ENCODE measurements around the gene ADAD2. TPM values are rescaled to one million over a fixed set of nuclear protein-coding genes. Genes with fewer than 3 reads are reported as not detected.

Gene ADAD2
- not detected in 2 replicates for total RNA-seq (2014; rRNA removed; shearing (Covaris generic))

DNA sequence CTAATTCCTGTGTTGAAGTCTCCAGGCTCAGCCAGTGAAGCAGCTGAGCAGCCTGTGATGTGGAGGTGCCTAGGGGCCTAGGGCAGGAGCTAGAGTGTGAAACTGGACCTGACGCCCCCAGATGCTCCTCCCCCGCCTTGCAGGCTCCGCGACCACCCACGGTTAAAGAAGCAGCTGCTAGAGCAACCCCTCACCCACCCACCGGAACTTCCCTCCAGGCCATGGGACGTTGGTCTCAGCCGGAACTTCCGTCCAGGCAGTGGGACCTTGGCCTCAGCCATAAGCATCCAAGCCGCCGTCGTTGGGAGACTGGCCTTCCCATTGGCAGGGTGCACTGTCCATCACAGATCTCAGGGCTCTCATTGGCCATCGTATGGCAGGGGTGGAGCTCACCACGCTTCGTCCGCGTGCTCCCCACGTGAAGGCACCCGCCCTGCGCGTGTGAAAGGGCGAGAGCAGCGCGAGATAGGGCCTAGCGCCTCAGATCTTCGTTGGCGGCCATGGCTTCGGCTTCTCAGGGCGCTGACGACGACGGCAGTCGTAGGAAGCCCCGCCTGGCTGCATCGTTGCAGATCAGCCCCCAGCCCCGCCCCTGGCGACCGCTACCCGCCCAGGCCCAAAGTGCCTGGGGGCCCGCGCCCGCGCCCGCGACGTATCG is at the start of gene ADAD2:
Gene ADAD2 (plus strand): TSS at position 427 of the 658 bp plus-strand sequence. CDS start 74 bp downstream, at position 501.
- DNase-seq (ENCODE audit: low spot score): no peak

GRCh38 chr16:84143081-84143480 is 47.9 kb upstream of the ADAD2 start:
- DNase-seq (ENCODE audit: low spot score): no peak

DNA sequence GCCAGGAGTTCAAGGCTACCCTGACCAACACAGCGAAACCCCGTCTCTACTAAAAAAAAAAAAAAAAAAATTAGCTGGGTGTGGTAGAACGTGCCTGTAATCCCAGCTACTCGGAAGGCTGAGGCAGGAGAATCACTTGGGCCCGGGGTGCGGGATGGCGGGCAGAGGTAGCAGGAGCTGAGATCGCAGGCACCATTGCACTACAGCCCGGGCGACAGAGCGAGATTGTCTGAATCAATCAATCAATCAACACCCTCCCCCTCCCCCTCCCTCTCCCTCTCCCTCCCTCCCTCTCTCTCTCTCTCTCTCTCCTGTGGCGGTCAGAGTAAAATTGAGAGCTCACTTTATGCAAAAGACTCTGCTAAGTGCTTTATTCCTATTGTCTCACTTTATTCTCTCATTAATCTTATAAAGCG is 47.2 kb upstream of the ADAD2 start:
- DNase-seq (ENCODE audit: low spot score): no peak

DNA sequence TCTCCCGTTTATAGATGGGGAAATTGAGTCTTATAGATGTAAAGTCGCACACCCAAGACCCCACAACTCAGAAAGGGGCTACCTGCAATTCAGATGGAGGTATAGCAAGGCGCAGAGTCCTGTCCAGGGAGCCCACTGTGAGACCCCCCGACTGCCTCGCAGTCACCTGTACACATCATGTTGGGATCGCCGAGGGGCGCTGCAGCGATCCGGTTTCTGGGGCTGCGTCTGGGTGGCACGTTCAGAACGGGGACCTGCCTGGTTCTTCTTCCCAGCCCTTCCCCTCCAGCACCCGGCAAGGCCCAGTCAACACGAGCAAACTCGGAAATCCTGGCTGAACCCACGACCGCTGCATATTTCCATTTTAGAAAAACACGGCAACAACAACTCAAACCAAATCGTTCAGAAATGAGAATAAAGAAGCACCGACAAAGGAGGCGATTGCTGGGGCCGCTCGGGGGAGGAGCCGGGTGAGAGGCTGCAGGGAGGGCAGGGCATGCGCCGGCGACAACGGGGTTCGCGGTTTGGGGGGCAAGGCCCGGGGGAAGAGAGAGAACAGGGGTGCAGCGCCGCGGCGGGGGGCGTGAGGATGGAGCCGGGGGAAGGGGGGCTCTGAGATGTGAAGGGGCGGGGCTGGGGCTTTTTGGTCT is 46.6 kb upstream of the ADAD2 start:
- DNase-seq (ENCODE audit: low spot score): peak; percentile 16

DNA sequence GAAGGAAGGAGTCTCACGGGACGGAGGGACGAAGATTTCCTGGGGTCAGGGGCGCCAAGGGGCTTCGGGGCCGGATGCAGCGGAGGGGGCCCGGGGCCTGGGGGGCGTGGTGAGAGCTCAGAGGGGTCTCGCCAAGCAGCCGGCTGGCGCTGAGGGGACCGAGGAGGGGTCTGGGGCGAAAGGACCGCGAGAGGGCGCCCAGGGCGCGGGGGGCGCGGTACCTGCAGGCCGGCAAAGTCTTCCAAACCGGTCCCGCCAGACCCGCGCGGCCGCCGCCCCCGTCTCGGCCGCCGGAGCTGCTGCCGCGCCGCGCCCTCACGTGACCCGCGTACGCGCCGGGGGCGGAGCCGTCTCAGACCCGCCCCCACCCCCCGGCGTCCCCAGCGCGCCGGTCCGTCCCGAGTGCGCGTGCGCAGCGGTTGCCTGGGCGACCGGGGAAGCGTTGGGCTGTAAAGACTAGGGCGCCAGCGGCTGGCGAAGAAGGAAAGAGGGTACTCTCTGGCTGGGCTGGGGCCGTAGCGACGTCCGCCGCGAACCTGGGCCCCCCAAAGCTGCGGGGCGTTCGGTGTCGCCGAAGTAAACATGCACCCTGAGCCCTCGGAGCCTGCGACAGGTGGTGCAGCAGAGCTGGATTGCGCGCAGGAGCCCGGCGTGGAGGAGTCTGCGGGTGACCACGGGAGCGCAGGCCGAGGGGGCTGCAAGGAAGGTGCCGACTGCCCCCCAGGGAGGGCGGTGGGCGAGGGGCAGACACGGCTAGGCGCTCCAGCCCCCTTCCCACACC is 45.9 kb upstream of the ADAD2 start, which contains the start of the genes DNAAF1 and HSDL1:
Gene DNAAF1 (plus strand): TSS at position 450 of the 781 bp plus-strand sequence. CDS start 133 bp downstream, at position 583.
Gene HSDL1 (minus strand): TSS at position 319 of the 781 bp plus-strand sequence. CDS start 13,856 bp downstream, outside the sequence.
- DNase-seq (ENCODE audit: low spot score): peak; percentile 89

DNA sequence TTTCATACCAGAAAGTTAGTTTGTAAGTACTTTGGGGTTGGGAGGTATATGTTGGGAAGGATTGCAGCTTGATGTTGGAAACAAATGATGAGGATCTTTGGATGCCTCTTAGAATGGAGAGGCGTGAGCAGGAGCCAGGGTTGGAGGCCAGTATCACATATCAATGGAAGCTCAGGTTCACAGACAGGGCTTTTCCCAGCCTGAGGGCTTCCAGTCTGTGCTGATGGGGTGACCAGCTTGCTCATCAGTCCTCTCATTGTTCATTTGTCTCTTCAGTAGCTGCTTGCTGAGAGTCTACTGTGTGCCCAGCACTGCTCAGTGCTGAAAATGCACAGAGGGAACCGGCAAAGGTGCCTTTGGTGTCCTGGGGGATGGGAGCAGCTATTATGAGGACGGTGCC is 40.0 kb upstream of the ADAD2 start:
- no peak for DNase-seq (ENCODE audit: low spot score)

GRCh38 chr16:84153660-84154214 is 37.2 kb upstream of the ADAD2 start:
- DNase-seq (ENCODE audit: low spot score): no peak

GRCh38 chr16:84155226-84155625 is 35.7 kb upstream of the ADAD2 start:
- DNase-seq (ENCODE audit: low spot score): no peak

GRCh38 chr16:84155771-84156170 is 35.2 kb upstream of the ADAD2 start:
- no peak for DNase-seq (ENCODE audit: low spot score)

DNA sequence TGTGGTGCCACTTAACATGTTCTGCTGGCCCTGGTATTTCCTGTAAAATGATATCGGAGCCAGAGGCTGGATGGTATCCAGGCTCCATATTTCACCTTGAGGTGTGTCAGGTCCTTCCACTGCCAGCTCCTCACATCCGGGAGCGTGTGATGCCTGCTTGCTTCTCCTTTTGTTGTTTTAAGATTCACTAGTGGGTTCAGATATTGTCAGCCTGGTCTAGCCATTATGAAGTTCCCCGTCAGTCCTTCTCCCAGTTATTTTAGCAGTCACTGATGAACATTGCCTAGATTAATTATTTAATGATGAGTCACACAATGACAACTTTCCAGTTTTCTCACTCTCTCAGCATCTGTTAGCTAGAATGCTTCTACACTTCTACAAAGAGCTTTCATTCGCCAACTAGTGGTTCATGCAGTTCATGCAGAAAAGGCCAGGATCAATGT is 34.6 kb upstream of the ADAD2 start:
- peak; percentile 38 for DNase-seq (ENCODE audit: low spot score)

DNA sequence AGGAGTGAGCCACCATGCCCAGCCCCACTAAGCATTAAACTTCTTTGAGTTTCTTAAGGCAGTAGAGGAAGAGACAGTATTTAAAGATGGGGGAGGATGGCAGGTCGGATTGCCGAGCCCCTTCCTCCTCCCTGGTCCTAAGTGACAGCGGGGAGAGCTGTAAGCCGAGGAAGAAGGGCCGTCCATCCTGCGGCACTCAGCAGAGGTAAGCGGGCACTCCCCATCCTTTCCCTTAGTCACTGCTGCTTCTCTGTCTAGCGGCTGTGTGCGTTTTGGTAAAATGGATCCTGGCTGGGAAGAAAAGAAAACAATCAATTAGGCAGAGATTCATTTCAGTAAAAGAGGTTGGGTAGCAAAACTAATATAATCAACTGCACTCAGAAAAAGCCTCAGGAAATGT is 31.9 kb upstream of the ADAD2 start:
- DNase-seq (ENCODE audit: low spot score): no peak

GRCh38 chr16:84159800-84160199 is 31.2 kb upstream of the ADAD2 start:
- DNase-seq (ENCODE audit: low spot score): no peak

GRCh38 chr16:84161037-84161436 is 29.9 kb upstream of the ADAD2 start:
- DNase-seq (ENCODE audit: low spot score): no peak

- no peak for DNase-seq (ENCODE audit: low spot score)
Observed at GRCh38 chr16:84161801-84162200, 29.2 kb upstream of the ADAD2 start.

DNA sequence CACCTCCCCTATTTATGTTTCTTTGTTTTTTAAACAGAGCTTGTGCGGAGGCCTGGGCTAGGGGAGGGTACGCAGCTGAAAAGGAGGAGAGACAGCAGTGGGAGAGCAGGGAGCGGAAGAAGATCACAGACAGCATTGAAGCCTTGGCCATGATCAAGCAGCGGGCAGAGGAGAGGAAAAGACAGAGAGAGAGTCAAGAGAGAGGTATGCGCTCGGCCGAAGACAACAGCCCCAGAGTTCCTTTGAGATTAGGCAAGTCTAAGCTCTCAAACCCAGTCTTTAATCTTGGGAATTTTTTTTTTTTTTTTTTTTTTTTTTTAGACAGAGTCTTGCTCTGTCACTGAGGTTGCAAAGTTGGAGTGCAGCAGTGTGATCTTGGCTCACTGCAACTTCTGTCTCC is 25.2 kb upstream of the ADAD2 start:
- no peak for DNase-seq (ENCODE audit: low spot score)

- DNase-seq (ENCODE audit: low spot score): no peak
Observed at GRCh38 chr16:84166796-84167695, 23.9 kb upstream of the ADAD2 start.

- DNase-seq (ENCODE audit: low spot score): no peak
Observed at GRCh38 chr16:84169765-84170310, 21.1 kb upstream of the ADAD2 start.

DNA sequence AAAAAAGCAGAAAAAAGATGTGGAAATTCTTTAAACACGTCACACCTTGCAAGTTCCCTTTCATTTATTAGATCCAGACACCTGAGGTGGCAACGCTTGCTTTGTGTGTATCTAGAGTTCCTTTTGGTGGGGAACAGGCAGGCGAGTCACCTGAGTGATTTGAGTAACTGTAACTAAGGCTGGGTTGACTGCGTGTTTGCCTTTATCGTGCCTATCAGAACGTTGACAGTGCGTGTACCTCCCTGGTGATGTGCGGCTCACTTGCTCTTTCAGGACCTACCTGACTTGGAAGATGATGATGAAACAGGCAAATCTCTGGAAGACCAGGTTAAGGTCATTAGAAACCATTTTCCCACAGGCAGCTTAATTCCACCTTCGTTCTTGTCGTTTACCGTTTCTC is 16.6 kb upstream of the ADAD2 start:
- DNase-seq (ENCODE audit: low spot score): no peak

GRCh38 chr16:84175350-84176081 is 15.4 kb upstream of the ADAD2 start:
- peak; percentile 68 for DNase-seq (ENCODE audit: low spot score)
